Measurements from ENCODE around the gene TMEM260.

- TF ChIP-seq, protein P1, sequence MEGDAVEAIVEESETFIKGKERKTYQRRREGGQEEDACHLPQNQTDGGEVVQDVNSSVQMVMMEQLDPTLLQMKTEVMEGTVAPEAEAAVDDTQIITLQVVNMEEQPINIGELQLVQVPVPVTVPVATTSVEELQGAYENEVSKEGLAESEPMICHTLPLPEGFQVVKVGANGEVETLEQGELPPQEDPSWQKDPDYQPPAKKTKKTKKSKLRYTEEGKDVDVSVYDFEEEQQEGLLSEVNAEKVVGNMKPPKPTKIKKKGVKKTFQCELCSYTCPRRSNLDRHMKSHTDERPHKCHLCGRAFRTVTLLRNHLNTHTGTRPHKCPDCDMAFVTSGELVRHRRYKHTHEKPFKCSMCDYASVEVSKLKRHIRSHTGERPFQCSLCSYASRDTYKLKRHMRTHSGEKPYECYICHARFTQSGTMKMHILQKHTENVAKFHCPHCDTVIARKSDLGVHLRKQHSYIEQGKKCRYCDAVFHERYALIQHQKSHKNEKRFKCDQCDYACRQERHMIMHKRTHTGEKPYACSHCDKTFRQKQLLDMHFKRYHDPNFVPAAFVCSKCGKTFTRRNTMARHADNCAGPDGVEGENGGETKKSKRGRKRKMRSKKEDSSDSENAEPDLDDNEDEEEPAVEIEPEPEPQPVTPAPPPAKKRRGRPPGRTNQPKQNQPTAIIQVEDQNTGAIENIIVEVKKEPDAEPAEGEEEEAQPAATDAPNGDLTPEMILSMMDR (IDR thresholded peaks at IDR 0.05), result no peak
- no peak for TF ChIP-seq POLR2A (IDR thresholded peaks at IDR 0.05)
These were observed 53.9 kb downstream of the TMEM260 start for GRCh38 chr14:56633544-56633943.
